Measurements from ENCODE around the gene MS4A5. TPM values are rescaled to one million over a fixed set of nuclear protein-coding genes. Genes with fewer than 3 reads are reported as not detected.
"Not testable (repeated sequence)": the region's sequence is repeated elsewhere in the genome, so short reads cannot be mapped to it uniquely, and the experiment has no call there.

Gene MS4A5
- total RNA-seq, 1 experiment from 2014 or later = not detected

- DNase-seq; H3K36me3 ChIP-seq (replicated peaks; ENCODE audit: control insufficient read depth, insufficient read depth, low read length); H3K27me3 ChIP-seq (ENCODE audit: control insufficient read depth, insufficient read depth, low read length): not testable (repeated sequence)
Observed at GRCh38 chr11:60451185-60451584, 21.8 kb downstream of the MS4A5 start.

GRCh38 chr11:60454212-60454611 is 24.8 kb downstream of the MS4A5 start:
- Histone ChIP-seq H3K36me3 (replicated peaks; ENCODE audit: control insufficient read depth, insufficient read depth, low read length) (no peaks in the 10 kb centered on the region), H3K4me3 (ENCODE audit: insufficient read depth, low read depth, low read length) (no peak overlapping the region), H3K27me3 (ENCODE audit: control insufficient read depth, insufficient read depth, low read length) (no peaks in the 10 kb centered on the region)
- no peak for DNase-seq

More at GRCh38 chr11:60451185-60451584, 21.8 kb downstream of the MS4A5 start:
- not testable (repeated sequence) for H3K4me3 ChIP-seq (ENCODE audit: insufficient read depth, low read depth, low read length)

GRCh38 chr11:60455531-60456042 is 26.2 kb downstream of the MS4A5 start, which contains the start of gene MS4A1:
Gene MS4A1, plus strand, starts transcription at chr11:60455847. Its CDS starts 6,528 bp downstream, at chr11:60462375.
- Histone ChIP-seq H3K27me3 (ENCODE audit: control insufficient read depth, insufficient read depth, low read length) (no peaks in the 10 kb centered on the region), H3K36me3 (replicated peaks; ENCODE audit: control insufficient read depth, insufficient read depth, low read length) (no peaks in the 10 kb centered on the region), H3K4me3 (ENCODE audit: insufficient read depth, low read depth, low read length) (no peak within 1 kb of the TSS)
- no peak for DNase-seq

- Histone ChIP-seq H3K4me3 (ENCODE audit: insufficient read depth, low read depth, low read length) (no peak overlapping the region), H3K27me3 (ENCODE audit: control insufficient read depth, insufficient read depth, low read length) (no peaks in the 10 kb centered on the region), H3K36me3 (replicated peaks; ENCODE audit: control insufficient read depth, insufficient read depth, low read length) (no peaks in the 10 kb centered on the region)
- no peak for DNase-seq
Observed at GRCh38 chr11:60457576-60457975, 28.2 kb downstream of the MS4A5 start.

GRCh38 chr11:60459345-60459744 is 30.0 kb downstream of the MS4A5 start:
- Histone ChIP-seq H3K27me3 (ENCODE audit: control insufficient read depth, insufficient read depth, low read length) (no peaks in the 10 kb centered on the region), H3K4me3 (ENCODE audit: insufficient read depth, low read depth, low read length) (no peak overlapping the region), H3K36me3 (replicated peaks; ENCODE audit: control insufficient read depth, insufficient read depth, low read length) (no peaks in the 10 kb centered on the region)
- DNase-seq = no peak

- Histone ChIP-seq H3K27me3 (ENCODE audit: control insufficient read depth, insufficient read depth, low read length) (no peaks in the 10 kb centered on the region), H3K4me3 (ENCODE audit: insufficient read depth, low read depth, low read length) (no peak overlapping the region), H3K36me3 (replicated peaks; ENCODE audit: control insufficient read depth, insufficient read depth, low read length) (no peaks in the 10 kb centered on the region)
- no peak for DNase-seq
Observed at GRCh38 chr11:60468829-60469228, 39.5 kb downstream of the MS4A5 start.

- H3K36me3 ChIP-seq (replicated peaks; ENCODE audit: control insufficient read depth, insufficient read depth, low read length) = no peaks in the 10 kb centered on the region
- no peaks in the 10 kb centered on the region for H3K27me3 ChIP-seq (ENCODE audit: control insufficient read depth, insufficient read depth, low read length)
- H3K4me3 ChIP-seq (ENCODE audit: insufficient read depth, low read depth, low read length) = no peak overlapping the region
- DNase-seq = no peak
Observed at GRCh38 chr11:60469723-60470122, 40.4 kb downstream of the MS4A5 start.

GRCh38 chr11:60477035-60477445 is 47.7 kb downstream of the MS4A5 start:
- no peaks in the 10 kb centered on the region for H3K27me3 ChIP-seq (ENCODE audit: control insufficient read depth, insufficient read depth, low read length)
- H3K4me3 ChIP-seq (ENCODE audit: insufficient read depth, low read depth, low read length) = no peak overlapping the region
- DNase-seq = no peak

GRCh38 chr11:60482361-60482760 is 53.0 kb downstream of the MS4A5 start:
- Histone ChIP-seq H3K4me3 (ENCODE audit: insufficient read depth, low read depth, low read length) (no peak overlapping the region), H3K27me3 (ENCODE audit: control insufficient read depth, insufficient read depth, low read length) (no peaks in the 10 kb centered on the region), H3K36me3 (replicated peaks; ENCODE audit: control insufficient read depth, insufficient read depth, low read length) (no peaks in the 10 kb centered on the region)
- DNase-seq = no peak

More at GRCh38 chr11:60477035-60477445, 47.7 kb downstream of the MS4A5 start:
- H3K36me3 ChIP-seq (replicated peaks; ENCODE audit: control insufficient read depth, insufficient read depth, low read length) = no peaks in the 10 kb centered on the region

- Histone ChIP-seq H3K36me3 (replicated peaks; ENCODE audit: control insufficient read depth, insufficient read depth, low read length) (no peaks in the 10 kb centered on the region), H3K4me3 (ENCODE audit: insufficient read depth, low read depth, low read length) (no peak overlapping the region), H3K27me3 (ENCODE audit: control insufficient read depth, insufficient read depth, low read length) (no peaks in the 10 kb centered on the region)
- peak; percentile 79 for DNase-seq
Observed at GRCh38 chr11:60485987-60486386, 56.6 kb downstream of the MS4A5 start.

- H3K27me3 ChIP-seq (ENCODE audit: control insufficient read depth, insufficient read depth, low read length) = no peaks in the 10 kb centered on the region
- no peaks in the 10 kb centered on the region for H3K36me3 ChIP-seq (replicated peaks; ENCODE audit: control insufficient read depth, insufficient read depth, low read length)
- no peak for DNase-seq
Observed at GRCh38 chr11:60492488-60493009, 63.2 kb downstream of the MS4A5 start, which contains the start of gene MS4A12. Gene MS4A12, plus strand, starts transcription at chr11:60492778. Its CDS starts 4,541 bp downstream, at chr11:60497319.

GRCh38 chr11:60493454-60493853 is 64.1 kb downstream of the MS4A5 start:
- no peak for DNase-seq
- no peaks in the 10 kb centered on the region for H3K36me3 ChIP-seq (replicated peaks; ENCODE audit: control insufficient read depth, insufficient read depth, low read length)
- no peak overlapping the region for H3K4me3 ChIP-seq (ENCODE audit: insufficient read depth, low read depth, low read length)
- no peaks in the 10 kb centered on the region for H3K27me3 ChIP-seq (ENCODE audit: control insufficient read depth, insufficient read depth, low read length)

More at GRCh38 chr11:60492488-60493009, 63.2 kb downstream of the MS4A5 start, which contains the start of gene MS4A12:
- no peak within 1 kb of the TSS for H3K4me3 ChIP-seq (ENCODE audit: insufficient read depth, low read depth, low read length)

Other genes starting within 250 kb of the MS4A5 start
- not detected in 2 replicates for gene MS4A6A, start 246.5 kb upstream of the MS4A5 start, total RNA-seq (2014; rRNA removed; shearing (Covaris generic))
- gene MS4A4E, start 186.4 kb upstream of the MS4A5 start, total RNA-seq (2014; rRNA removed; shearing (Covaris generic)) = not detected in 2 replicates
- gene MS4A4A, start 148.9 kb upstream of the MS4A5 start, total RNA-seq (2014; rRNA removed; shearing (Covaris generic)) = not detected in 2 replicates
- gene MS4A6E, start 102.3 kb upstream of the MS4A5 start, total RNA-seq (2014; rRNA removed; shearing (Covaris generic)) = not detected in 2 replicates
- gene MS4A7, start 51.0 kb upstream of the MS4A5 start, total RNA-seq (2014; rRNA removed; shearing (Covaris generic)) = not detected in 2 replicates
- not detected in 2 replicates for gene MS4A14, start 33.1 kb upstream of the MS4A5 start, total RNA-seq (2014; rRNA removed; shearing (Covaris generic))
- not detected in 2 replicates for gene MS4A1, start 26.3 kb downstream of the MS4A5 start, total RNA-seq (2014; rRNA removed; shearing (Covaris generic))
- gene MS4A12, start 63.2 kb downstream of the MS4A5 start, total RNA-seq (2014; rRNA removed; shearing (Covaris generic)) = not detected in 2 replicates
- gene MS4A13, start 85.8 kb downstream of the MS4A5 start, total RNA-seq (2014; rRNA removed; shearing (Covaris generic)) = not detected in 2 replicates